RWPE1 (cell line): ENCODE measurements around the gene STXBP3.

Experiments used
- CTCF ChIA-PET: fragments of 350-600 bp; sonication (Branson Sonifier 250); formaldehyde crosslinking; extraction: SDS; loops from one replicate; lab custom pipeline; 2021; lab: Yijun Ruan, JAX
- POLR2A ChIA-PET: fragments of 400-600 bp; formaldehyde crosslinking; extraction: SDS; loops from one replicate; lab custom pipeline; 2020; ENCODE audit warnings: antibody characterized with exemption; ENCODE audit not compliant: low non-redundant PET; lab: Yijun Ruan, JAX
- DNase-seq: peaks from one replicate; pipeline ENCODE4 v3.0.0; 2012; ENCODE audit warnings: low spot score
- H3K27ac ChIP-seq: fragments of 450-650 bp; 2 replicates; pipeline ENCODE4 v1.5.1; 2017
- TF ChIP-seq, protein P1 (sequence below): fragments of 450-650 bp; conservative IDR thresholded peaks from 2 replicates; pipeline ENCODE4 v1.5.1; 2017; ENCODE audit warnings: low read depth, mild to moderate bottlenecking

Gene STXBP3

GRCh38 chr1:108706643-108707042, 39.8 kb upstream of the STXBP3 start:
- POLR2A ChIA-PET, result no interaction called here
- H3K27ac ChIP-seq, result no peak overlapping the region
- no peak for DNase-seq
- CTCF ChIA-PET, result no interaction called here
- TF ChIP-seq, protein P1, sequence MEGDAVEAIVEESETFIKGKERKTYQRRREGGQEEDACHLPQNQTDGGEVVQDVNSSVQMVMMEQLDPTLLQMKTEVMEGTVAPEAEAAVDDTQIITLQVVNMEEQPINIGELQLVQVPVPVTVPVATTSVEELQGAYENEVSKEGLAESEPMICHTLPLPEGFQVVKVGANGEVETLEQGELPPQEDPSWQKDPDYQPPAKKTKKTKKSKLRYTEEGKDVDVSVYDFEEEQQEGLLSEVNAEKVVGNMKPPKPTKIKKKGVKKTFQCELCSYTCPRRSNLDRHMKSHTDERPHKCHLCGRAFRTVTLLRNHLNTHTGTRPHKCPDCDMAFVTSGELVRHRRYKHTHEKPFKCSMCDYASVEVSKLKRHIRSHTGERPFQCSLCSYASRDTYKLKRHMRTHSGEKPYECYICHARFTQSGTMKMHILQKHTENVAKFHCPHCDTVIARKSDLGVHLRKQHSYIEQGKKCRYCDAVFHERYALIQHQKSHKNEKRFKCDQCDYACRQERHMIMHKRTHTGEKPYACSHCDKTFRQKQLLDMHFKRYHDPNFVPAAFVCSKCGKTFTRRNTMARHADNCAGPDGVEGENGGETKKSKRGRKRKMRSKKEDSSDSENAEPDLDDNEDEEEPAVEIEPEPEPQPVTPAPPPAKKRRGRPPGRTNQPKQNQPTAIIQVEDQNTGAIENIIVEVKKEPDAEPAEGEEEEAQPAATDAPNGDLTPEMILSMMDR, result no peak

- POLR2A ChIA-PET, result no interaction called here
- TF ChIP-seq, protein P1, result no peak
Measured at GRCh38 chr1:108708691-108709660, 37.5 kb upstream of the STXBP3 start.

GRCh38 chr1:108712606-108713150, 33.8 kb upstream of the STXBP3 start, which contains the start of gene FNDC7:
Gene FNDC7, plus strand, starts transcription at chr1:108712908. Its CDS starts 26 bp downstream, at chr1:108712934.
- no peak within 1 kb of the TSS for H3K27ac ChIP-seq
- ChIA-PET CTCF (interaction anchor here (0.6 kb wide), 1 partner anchor 14 kb away, joined by 7 read pairs; no protein-coding TSS in a partner anchor), POLR2A (no interaction called here)
- TF ChIP-seq, protein P1, result no peak
- no peak for DNase-seq

More at GRCh38 chr1:108708691-108709660, 37.5 kb upstream of the STXBP3 start:
- H3K27ac ChIP-seq, result no peak overlapping the region
- DNase-seq, result no peak
- CTCF ChIA-PET, result interaction anchor here (0.7 to 1.0 kb wide), 2 partner anchors 11 to 14 kb away, joined by 3 read pairs; no protein-coding TSS in a partner anchor

- POLR2A ChIA-PET, result no interaction called here
- TF ChIP-seq, protein P1, result no peak
- CTCF ChIA-PET, result interaction anchor here (0.5 kb wide), 1 partner anchor 830 kb away, joined by 3 read pairs; no protein-coding TSS in a partner anchor
- no peak for DNase-seq
- no peak overlapping the region for H3K27ac ChIP-seq
Measured at GRCh38 chr1:108715932-108716331, 30.5 kb upstream of the STXBP3 start.

DNA sequence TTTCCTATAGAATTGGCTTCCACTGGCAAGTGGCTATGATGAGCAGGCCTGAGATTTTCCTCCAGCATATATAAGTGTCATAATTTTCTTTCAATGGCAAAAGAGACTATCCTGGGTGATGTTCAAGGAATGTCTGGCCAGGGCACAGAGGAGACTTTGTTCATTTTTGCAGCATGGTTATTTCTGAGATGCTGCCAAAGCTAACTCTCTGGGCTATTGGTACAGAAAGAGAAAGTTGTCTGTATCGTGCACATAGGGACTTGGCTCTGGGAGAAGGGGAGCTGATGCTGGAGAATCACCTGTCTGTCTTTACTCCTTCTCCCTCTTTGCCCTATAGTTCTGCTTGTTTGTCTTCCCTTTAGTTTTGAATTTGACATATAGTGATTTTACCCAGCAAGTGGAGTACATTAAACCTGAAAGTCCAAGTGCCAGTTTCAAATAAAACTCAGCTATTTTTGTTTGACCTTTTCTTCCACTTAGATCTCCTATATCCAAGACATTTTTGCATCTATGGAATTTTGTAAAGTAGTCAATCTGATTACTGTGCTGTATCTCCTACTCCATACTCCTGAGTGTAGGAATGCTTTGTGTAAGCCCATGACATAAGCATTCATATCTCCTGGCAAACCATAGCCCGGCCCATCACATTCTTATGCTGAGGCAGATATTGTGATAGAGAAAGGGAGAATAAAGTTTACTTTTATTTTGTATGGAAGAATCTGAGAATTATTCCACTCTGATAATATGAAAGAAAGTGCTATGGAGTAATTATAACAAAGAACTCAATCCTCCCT, 29.8 kb upstream of the STXBP3 start:
- POLR2A ChIA-PET, result no interaction called here
- CTCF ChIA-PET, result interaction anchor here (0.5 kb wide), 1 partner anchor 829 kb away, joined by 3 read pairs; no protein-coding TSS in a partner anchor

More for the DNA sequence above, 29.8 kb upstream of the STXBP3 start:
- no peak overlapping the region for H3K27ac ChIP-seq
- TF ChIP-seq, protein P1, result no peak
- DNase-seq, result no peak
